ENCODE data around the gene OR51B4. TPM values are rescaled to one million over a fixed set of nuclear protein-coding genes. Genes with fewer than 3 reads are reported as not detected.
A peak's percentile ranks its signal among the peaks of the same experiment; 100 is the strongest.
"Not testable (repeated sequence)": the region's sequence is repeated elsewhere in the genome, so short reads cannot be mapped to it uniquely, and the experiment has no call there.

OR51B4 gene
- total and polyA plus RNA-seq, 9 of the 15 experiments (the other 6 are each of a cell fraction or from before 2014, with no cell fraction given): 17.1 to 64.6 (median 39.9) TPM

DNA sequence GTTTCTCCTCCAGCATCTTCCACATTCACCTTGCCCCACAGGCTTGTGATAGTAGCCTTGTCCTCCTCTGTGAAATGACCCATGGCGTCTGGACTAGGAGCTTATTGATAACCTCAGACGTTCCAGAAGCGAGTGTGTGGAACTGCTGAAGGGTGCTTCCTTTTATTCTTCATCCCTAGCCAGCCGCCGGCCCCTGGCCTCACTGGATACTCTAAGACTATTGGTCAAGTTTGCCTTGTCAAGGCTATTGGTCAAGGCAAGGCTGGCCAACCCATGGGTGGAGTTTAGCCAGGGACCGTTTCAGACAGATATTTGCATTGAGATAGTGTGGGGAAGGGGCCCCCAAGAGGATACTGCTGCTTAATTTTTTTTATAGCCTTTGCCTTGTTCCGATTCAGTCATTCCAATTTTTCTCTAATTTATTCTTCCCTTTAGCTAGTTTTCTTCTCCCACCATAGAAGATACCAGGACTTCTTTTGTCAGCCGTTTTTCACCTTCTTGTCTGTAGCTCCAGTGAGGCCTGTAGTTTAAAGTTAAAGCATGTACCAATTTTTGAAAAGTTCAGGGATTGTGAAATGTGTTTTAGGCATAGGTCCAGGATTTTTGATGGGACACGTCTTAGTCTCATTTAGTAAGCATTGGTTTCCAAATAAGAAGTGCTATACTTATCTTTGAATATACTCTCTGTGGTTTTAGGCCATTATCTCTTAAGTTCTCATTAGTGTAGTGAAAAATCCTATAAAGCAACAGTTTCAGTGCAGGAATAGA is 46.9 kb downstream of the OR51B4 start, which contains the start of gene HBG2:
TSS of gene HBG2 (minus strand) at position 136 of the 768 bp plus-strand sequence. CDS start at position 83, 53 bp downstream.
- DNase-seq (ENCODE audit: extremely low read depth in 1 of 4, low spot score in 3 of 4) (peak in 1 of 4 experiments; percentile 32), ATAC-seq (peak; percentile 85), FAIRE-seq (peak; percentile 100)
- peak within 1 kb of the TSS; percentile 94 for H3K4me2 ChIP-seq (ENCODE audit: insufficient read depth, low read length)
- in situ Hi-C loops (cut with MboI); H4K20me1 ChIP-seq (replicated peaks; ENCODE audit: control insufficient read depth, insufficient read depth, low read length); H3K9me3 ChIP-seq (replicated peaks; ENCODE audit: control insufficient read depth, insufficient read depth, low read depth, low read length); intact Hi-C loops (cut with micrococcal nuclease); H3K27me3 ChIP-seq (ENCODE audit: control insufficient read depth in 2 of 2, insufficient read depth in 2 of 2, low read length in 2 of 2); CTCF ChIA-PET (ENCODE audit: low intra/inter-chr PET ratio); H3K9me1 ChIP-seq (ENCODE audit: control insufficient read depth, insufficient read depth, low read length); TF ChIP-seq FOXM1 (CRISPR knock-in tag; IDR thresholded peaks at IDR 0.05; ENCODE audit: low read depth): not testable (repeated sequence)
- BruUV-seq (replicated peaks): TSS peak; percentile 73
- H2AFZ ChIP-seq (ENCODE audit: low read depth, low read length): peak within 1 kb of the TSS; percentile 16; the same call in 1 of the 2 replicates
- peak within 1 kb of the TSS; percentile 70 to 85; a peak in 3 of 4 replicates for H3K9ac ChIP-seq (ENCODE audit: insufficient read depth in 1 of 2, low read depth in 2 of 2, low read length in 2 of 2)
- POLR2A ChIA-PET: interaction anchor here (0.6 to 6.9 kb wide), 8 partner anchors 12 to 37 kb away, joined by 3 to 30 read pairs (median 4); partner anchors contain the start of gene HBE1
- H3K27ac ChIP-seq (ENCODE audit: extremely low read depth, low read depth, low read length): peak within 1 kb of the TSS; percentile 67
- H3K79me2 ChIP-seq (ENCODE audit: control insufficient read depth, insufficient read depth, low read length): peaks cover 67% of the 10 kb centered on the region
- WGBS (ENCODE audit: insufficient coverage, low coverage, missing lambda C conversion rate): 4% methylated on average over 3 of the region's 9 CpGs
- H3K4me3 ChIP-seq: peak within 1 kb of the TSS; percentile 58
- H3K4me1 ChIP-seq (replicated peaks in 1 of 2; ENCODE audit: control insufficient read depth in 2 of 2, insufficient read depth in 2 of 2, low read length in 2 of 2): peaks cover 25 to 40% of the 10 kb centered on the region in 2 experiments
- peaks cover 20% of the 10 kb centered on the region for H3K36me3 ChIP-seq (ENCODE audit: control insufficient read depth, insufficient read depth, low read length)
- TF ChIP-seq, protein P1, sequence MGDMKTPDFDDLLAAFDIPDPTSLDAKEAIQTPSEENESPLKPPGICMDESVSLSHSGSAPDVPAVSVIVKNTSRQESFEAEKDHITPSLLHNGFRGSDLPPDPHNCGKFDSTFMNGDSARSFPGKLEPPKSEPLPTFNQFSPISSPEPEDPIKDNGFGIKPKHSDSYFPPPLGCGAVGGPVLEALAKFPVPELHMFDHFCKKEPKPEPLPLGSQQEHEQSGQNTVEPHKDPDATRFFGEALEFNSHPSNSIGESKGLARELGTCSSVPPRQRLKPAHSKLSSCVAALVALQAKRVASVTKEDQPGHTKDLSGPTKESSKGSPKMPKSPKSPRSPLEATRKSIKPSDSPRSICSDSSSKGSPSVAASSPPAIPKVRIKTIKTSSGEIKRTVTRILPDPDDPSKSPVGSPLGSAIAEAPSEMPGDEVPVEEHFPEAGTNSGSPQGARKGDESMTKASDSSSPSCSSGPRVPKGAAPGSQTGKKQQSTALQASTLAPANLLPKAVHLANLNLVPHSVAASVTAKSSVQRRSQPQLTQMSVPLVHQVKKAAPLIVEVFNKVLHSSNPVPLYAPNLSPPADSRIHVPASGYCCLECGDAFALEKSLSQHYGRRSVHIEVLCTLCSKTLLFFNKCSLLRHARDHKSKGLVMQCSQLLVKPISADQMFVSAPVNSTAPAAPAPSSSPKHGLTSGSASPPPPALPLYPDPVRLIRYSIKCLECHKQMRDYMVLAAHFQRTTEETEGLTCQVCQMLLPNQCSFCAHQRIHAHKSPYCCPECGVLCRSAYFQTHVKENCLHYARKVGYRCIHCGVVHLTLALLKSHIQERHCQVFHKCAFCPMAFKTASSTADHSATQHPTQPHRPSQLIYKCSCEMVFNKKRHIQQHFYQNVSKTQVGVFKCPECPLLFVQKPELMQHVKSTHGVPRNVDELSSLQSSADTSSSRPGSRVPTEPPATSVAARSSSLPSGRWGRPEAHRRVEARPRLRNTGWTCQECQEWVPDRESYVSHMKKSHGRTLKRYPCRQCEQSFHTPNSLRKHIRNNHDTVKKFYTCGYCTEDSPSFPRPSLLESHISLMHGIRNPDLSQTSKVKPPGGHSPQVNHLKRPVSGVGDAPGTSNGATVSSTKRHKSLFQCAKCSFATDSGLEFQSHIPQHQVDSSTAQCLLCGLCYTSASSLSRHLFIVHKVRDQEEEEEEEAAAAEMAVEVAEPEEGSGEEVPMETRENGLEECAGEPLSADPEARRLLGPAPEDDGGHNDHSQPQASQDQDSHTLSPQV (IDR thresholded peaks at IDR 0.05): peak; percentile 50; the same call in 1 of the 2 replicates
- TF ChIP-seq KDM1A (IDR thresholded peaks at IDR 0.05) (0 out of 4 replicates have a peak, but pooled peaks of 1 of the 2 experiments have one; percentile 19), CEBPB (tag; IDR thresholded peaks at IDR 0.05) (peak; percentile 86), HDAC2 (IDR thresholded peaks at IDR 0.05) (0 out of 2 replicates have a peak, but pooled peaks have one; percentile 44), FOXM1 (IDR thresholded peaks at IDR 0.05; ENCODE audit: low read depth) (peak; percentile 45; the same call in 1 of the 2 replicates), POLR2B (IDR thresholded peaks at IDR 0.05; ENCODE audit: low read depth, partially characterized antibody) (peak; percentile 31), ARID1B (IDR thresholded peaks at IDR 0.05) (0 out of 2 replicates have a peak, but pooled peaks have one; percentile 14), ELF4 (CRISPR knock-in tag; IDR thresholded peaks at IDR 0.05) (peak; percentile 19; the same call in 1 of the 2 replicates), ARNT (IDR thresholded peaks at IDR 0.05) (0 out of 4 replicates have a peak, but pooled peaks of 1 of the 2 experiments have one; percentile 73), NCOA2 (IDR thresholded peaks at IDR 0.05; ENCODE audit: partially characterized antibody in 2 of 2) (peak in 1 of 2 experiments; percentile 58), ASH1L (IDR thresholded peaks at IDR 0.05; ENCODE audit: borderline replicate concordance, low read depth, partially characterized antibody) (peak; percentile 36), POLR2A (conservative IDR thresholded peaks at IDR 0.05) (peak; percentile 65), TAF9B (IDR thresholded peaks at IDR 0.05; ENCODE audit: partially characterized antibody) (peak; percentile 29)
- TF ChIP-seq, protein P2, sequence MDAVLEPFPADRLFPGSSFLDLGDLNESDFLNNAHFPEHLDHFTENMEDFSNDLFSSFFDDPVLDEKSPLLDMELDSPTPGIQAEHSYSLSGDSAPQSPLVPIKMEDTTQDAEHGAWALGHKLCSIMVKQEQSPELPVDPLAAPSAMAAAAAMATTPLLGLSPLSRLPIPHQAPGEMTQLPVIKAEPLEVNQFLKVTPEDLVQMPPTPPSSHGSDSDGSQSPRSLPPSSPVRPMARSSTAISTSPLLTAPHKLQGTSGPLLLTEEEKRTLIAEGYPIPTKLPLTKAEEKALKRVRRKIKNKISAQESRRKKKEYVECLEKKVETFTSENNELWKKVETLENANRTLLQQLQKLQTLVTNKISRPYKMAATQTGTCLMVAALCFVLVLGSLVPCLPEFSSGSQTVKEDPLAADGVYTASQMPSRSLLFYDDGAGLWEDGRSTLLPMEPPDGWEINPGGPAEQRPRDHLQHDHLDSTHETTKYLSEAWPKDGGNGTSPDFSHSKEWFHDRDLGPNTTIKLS (IDR thresholded peaks at IDR 0.05; ENCODE audit: borderline replicate concordance, low read depth): peak; percentile 22; the same call in 1 of the 2 replicates
- TF ChIP-seq, protein P3, sequence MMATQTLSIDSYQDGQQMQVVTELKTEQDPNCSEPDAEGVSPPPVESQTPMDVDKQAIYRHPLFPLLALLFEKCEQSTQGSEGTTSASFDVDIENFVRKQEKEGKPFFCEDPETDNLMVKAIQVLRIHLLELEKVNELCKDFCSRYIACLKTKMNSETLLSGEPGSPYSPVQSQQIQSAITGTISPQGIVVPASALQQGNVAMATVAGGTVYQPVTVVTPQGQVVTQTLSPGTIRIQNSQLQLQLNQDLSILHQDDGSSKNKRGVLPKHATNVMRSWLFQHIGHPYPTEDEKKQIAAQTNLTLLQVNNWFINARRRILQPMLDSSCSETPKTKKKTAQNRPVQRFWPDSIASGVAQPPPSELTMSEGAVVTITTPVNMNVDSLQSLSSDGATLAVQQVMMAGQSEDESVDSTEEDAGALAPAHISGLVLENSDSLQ (IDR thresholded peaks at IDR 0.05): 0 out of 2 replicates have a peak, but pooled peaks have one; percentile 11
